GM12801 (cell line): ENCODE measurements around the gene SEPSECS.

Source experiments
- TF ChIP-seq, protein P1 (sequence below): IDR thresholded peaks from one replicate; pipeline ENCODE4 v1.5.1; 2011; ENCODE audit warnings: control low read depth; ENCODE audit not compliant: insufficient read length; ENCODE audit errors: extremely low read depth

SEPSECS gene

GRCh38 chr4:25117274-25117673 is 43.0 kb downstream of the SEPSECS start:
- TF ChIP-seq, protein P1, sequence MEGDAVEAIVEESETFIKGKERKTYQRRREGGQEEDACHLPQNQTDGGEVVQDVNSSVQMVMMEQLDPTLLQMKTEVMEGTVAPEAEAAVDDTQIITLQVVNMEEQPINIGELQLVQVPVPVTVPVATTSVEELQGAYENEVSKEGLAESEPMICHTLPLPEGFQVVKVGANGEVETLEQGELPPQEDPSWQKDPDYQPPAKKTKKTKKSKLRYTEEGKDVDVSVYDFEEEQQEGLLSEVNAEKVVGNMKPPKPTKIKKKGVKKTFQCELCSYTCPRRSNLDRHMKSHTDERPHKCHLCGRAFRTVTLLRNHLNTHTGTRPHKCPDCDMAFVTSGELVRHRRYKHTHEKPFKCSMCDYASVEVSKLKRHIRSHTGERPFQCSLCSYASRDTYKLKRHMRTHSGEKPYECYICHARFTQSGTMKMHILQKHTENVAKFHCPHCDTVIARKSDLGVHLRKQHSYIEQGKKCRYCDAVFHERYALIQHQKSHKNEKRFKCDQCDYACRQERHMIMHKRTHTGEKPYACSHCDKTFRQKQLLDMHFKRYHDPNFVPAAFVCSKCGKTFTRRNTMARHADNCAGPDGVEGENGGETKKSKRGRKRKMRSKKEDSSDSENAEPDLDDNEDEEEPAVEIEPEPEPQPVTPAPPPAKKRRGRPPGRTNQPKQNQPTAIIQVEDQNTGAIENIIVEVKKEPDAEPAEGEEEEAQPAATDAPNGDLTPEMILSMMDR = no peak

- TF ChIP-seq, protein P1 = no peak
Measured at GRCh38 chr4:25113915-25114904, 46.0 kb downstream of the SEPSECS start.

DNA sequence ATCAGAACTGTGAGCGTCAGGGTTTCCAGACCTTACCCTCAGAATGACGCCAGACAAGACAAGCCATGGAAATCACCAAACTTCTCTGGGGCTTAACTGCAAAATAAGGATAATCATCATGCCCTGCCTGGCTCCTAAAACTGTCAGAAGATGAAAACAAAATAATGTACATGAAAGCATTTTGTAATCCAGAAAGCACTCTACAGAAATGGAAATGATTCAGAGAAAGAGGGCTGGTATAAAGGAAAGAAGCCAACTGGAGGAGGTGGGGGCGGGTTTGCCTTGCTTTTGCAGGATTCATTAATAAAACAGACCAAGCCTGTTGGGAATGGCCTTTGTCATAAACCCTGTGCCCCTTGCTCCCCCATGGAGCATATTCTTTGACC is 47.3 kb downstream of the SEPSECS start:
- TF ChIP-seq, protein P1 = no peak

DNA sequence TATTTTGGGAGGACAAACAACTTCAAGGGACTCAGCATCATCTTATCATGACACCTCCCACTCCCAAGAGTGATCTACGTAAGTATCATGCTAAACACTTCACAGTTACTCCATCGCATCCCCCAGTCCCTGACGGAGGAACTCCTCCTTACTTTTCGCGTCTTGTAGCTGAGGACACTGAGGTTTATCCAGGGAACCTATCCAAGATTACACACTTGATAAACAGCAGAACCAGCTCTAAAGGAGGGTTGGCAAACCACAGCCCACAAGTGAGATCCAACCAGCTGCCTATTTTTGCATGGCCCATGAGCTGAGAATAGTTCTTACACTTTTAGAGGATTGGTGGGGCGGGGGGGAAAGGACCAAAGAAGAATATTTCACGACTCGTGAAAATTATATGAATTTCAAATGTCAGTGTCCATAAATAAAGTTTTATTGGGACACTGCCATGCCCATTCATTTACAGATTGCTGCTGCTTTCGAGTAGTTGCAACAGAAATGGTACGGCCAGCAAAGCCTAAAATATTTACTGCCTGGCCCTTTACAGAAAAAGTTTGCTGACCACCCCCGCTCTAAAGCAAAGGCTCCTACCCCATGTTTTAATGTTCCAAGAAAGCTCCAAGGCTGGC is 47.8 kb downstream of the SEPSECS start:
- TF ChIP-seq, protein P1 = no peak

GRCh38 chr4:25111648-25112196 is 48.5 kb downstream of the SEPSECS start:
- TF ChIP-seq, protein P1 = no peak

DNA sequence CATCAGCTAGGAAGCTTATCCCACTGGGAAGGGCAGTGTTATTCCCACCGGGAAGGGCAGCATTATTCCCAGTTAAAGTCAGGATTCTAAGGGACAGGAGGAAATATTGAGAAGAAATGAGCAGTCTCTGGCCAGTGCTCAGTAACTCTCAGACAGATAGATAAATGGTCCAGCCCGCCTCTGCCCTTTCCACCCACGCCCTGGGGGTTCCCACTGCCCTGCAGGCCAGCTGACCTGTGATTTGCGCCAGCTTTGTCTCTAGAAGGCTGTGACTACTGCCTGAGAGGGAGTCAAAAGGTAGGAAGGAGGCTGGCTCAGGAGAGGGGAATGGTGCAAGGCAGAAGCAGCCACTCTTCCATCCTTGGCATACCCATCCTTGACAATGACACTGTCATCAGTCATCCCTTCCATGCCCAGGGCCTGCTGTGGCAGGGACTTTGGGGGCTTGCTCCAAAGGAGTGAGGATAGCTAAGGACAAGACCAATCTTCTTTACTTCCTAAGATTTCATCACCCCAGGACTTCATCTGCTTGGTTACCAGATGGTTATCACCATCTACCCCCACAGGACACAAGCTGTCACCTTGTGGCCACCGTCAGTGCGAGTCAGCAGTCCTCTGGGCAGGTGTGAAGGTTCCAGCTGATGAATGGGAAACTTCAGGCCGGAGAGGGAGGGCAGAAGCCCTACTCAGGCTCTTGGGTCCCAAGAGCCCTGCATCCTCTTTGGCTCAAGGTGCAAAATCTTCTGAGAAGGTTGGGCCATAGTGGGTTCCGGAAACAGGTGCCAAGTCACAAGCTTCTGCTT is 49.5 kb downstream of the SEPSECS start:
- TF ChIP-seq, protein P1 = no peak
